Measurements from ENCODE around the gene AHDC1.

DNA sequence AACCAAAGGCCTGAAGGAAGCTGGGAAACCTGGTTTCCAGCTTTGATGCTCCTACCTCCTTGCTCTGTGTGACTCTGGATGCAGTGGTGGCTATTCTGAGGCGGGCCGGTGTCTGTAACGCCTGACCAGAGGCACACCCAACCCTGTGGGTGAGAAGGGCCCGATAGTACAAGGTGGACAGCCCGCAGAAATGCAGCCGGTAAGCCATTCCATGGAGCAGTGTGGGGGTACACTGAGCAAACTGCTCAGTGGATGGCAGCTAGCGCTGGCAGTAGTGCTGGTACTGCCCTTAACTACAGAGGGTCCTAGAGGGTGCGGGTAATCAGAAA lies 36.0 kb downstream of the AHDC1 start:
- TF ChIP-seq, protein P1, sequence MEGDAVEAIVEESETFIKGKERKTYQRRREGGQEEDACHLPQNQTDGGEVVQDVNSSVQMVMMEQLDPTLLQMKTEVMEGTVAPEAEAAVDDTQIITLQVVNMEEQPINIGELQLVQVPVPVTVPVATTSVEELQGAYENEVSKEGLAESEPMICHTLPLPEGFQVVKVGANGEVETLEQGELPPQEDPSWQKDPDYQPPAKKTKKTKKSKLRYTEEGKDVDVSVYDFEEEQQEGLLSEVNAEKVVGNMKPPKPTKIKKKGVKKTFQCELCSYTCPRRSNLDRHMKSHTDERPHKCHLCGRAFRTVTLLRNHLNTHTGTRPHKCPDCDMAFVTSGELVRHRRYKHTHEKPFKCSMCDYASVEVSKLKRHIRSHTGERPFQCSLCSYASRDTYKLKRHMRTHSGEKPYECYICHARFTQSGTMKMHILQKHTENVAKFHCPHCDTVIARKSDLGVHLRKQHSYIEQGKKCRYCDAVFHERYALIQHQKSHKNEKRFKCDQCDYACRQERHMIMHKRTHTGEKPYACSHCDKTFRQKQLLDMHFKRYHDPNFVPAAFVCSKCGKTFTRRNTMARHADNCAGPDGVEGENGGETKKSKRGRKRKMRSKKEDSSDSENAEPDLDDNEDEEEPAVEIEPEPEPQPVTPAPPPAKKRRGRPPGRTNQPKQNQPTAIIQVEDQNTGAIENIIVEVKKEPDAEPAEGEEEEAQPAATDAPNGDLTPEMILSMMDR (IDR thresholded peaks at IDR 0.05): no peak
- no peak for TF ChIP-seq POLR2A (IDR thresholded peaks at IDR 0.05)
